DOHH2 (cell line): Measurements from ENCODE around the gene PLGLB1.
"Not testable (repeated sequence)": the region's sequence is repeated elsewhere in the genome, so short reads cannot be mapped to it uniquely, and the experiment has no call there.

Experiments used
- CTCF ChIP-seq: fragments of 200-600 bp; sonication (generic); IDR thresholded peaks from one replicate; pipeline ENCODE4 v1.5.1; 2014; ENCODE audit warnings: antibody characterized with exemption, mild to moderate bottlenecking, low read depth, low read length; ENCODE audit not compliant: poor library complexity, severe bottlenecking
- EZH2phosphoT487 ChIP-seq: fragments of 200-600 bp; sonication (generic); IDR thresholded peaks from 2 replicates; pipeline ENCODE4 v1.6.1; 2017; ENCODE audit warnings: borderline replicate concordance, mild to moderate bottlenecking, antibody characterized with exemption, low read length, moderate library complexity, mixed read lengths

GRCh38 chr2:87004398-87004797, 17.2 kb downstream of the PLGLB1 start:
- not testable (repeated sequence) for TF ChIP-seq CTCF, EZH2phosphoT487
